HepG2 (cell line): ENCODE measurements around the gene RAMP1. TPM values are rescaled to one million over a fixed set of nuclear protein-coding genes. Genes with fewer than 3 reads are reported as not detected.

Experiments
- ATAC-seq: fragments of 200-7000 bp; cut with Tn5 transposase; 3 replicates; pipeline ENCODE4 v1.9.1; 2020; ENCODE audit warnings: mild to moderate bottlenecking, moderate library complexity
- BruUV-seq: library from RNA; stranded (reverse); fragments of 400-500 nt; replicated peaks from 2 replicates; lab custom pipeline; 2021; lab: Mats Ljungman, UMichigan
- CTCF ChIA-PET: fragments of 300-600 bp; formaldehyde crosslinking; extraction: SDS; loops from one replicate; lab custom pipeline; 2021; ENCODE audit warnings: low total read pairs, inconsistent platforms, low intra/inter-chr PET ratio; lab: Yijun Ruan, JAX
- POLR2A ChIA-PET: fragments of 350-600 bp; sonication (Branson Sonifier 250); formaldehyde crosslinking; loops from one replicate; lab custom pipeline; 2020; ENCODE audit warnings: antibody characterized with exemption, inconsistent platforms; lab: Yijun Ruan, JAX
- DNase-seq: peaks from one replicate; pipeline ENCODE4 v3.0.0-alpha.2; 2015; ENCODE audit warnings: low spot score
- FAIRE-seq: peaks from 3 replicates; lab custom pipeline; 2011; peaks lifted over from hg19 to GRCh38; lab: Jason Lieb, UNC
- H2AFZ ChIP-seq: one replicate; pipeline ENCODE4 v1.6.1; 2011; ENCODE audit warnings: low read length, inconsistent platforms
- H3K27ac ChIP-seq: fragments of 300-600 bp; 3 replicates; pipeline ENCODE4 v1.8.0; 2011; ENCODE audit warnings: mixed run types, mild to moderate bottlenecking, mixed read lengths, low read length, inconsistent platforms; ENCODE audit not compliant: insufficient read depth; ENCODE audit errors: extremely low read length
- H3K27me3 ChIP-seq, 2 experiments: fragments of 200-600 bp in 1 of 2; 2 replicates in 1 of 2; 3 replicates in 1 of 2; pipeline versions ENCODE4 v1.6.0 to v1.8.0; 2011; ENCODE audit warnings: low read length in 2 of 2, mild to moderate bottlenecking in 2 of 2, moderate library complexity in 2 of 2, inconsistent platforms in 1 of 2; ENCODE audit not compliant: insufficient read depth in 2 of 2, control insufficient read depth in 1 of 2
- H3K36me3 ChIP-seq, 2 experiments: fragments of 200-600 bp in 1 of 2; replicated peaks in 1 of 2; 2 replicates in 1 of 2; 3 replicates in 1 of 2; pipeline versions ENCODE4 v1.5.1 to v1.8.0; 2011; ENCODE audit warnings: low read length in 2 of 2, inconsistent platforms in 1 of 2; ENCODE audit not compliant: insufficient read depth in 2 of 2, control insufficient read depth in 1 of 2
- H3K4me1 ChIP-seq: 2 replicates; pipeline ENCODE4 v1.5.1; 2012; ENCODE audit warnings: low read length, inconsistent platforms; ENCODE audit not compliant: insufficient read depth
- H3K4me2 ChIP-seq: 2 replicates; pipeline ENCODE4 v1.6.0; 2011; ENCODE audit warnings: low read depth, low read length, inconsistent platforms
- H3K4me3 ChIP-seq, 3 experiments: fragments of 200-600 bp in 1 of 3; sonication (generic), shearing (Covaris generic) in 1 of 3; replicated peaks in 1 of 3; 2 replicates each; pipeline ENCODE4 v1.5.1; 2011 to 2016; ENCODE audit warnings: low read length in 3 of 3, inconsistent platforms in 2 of 3, low read depth in 2 of 3, mild to moderate bottlenecking in 2 of 3, control low read depth in 1 of 3, mixed read lengths in 1 of 3; ENCODE audit not compliant: insufficient read depth in 1 of 3
- H3K79me2 ChIP-seq: one replicate; pipeline ENCODE4 v1.6.1; 2011; ENCODE audit warnings: low read length, inconsistent platforms; ENCODE audit not compliant: insufficient read depth
- H3K9ac ChIP-seq: 2 replicates; pipeline ENCODE4 v1.6.0; 2011; ENCODE audit warnings: mild to moderate bottlenecking, low read depth, low read length, inconsistent platforms; ENCODE audit not compliant: insufficient read depth
- H3K9me3 ChIP-seq: 2 replicates; pipeline ENCODE4 v1.5.1; 2012; ENCODE audit warnings: mild to moderate bottlenecking, low read length
- H4K20me1 ChIP-seq: 2 replicates; pipeline ENCODE4 v1.6.0; 2011; ENCODE audit warnings: inconsistent platforms, mild to moderate bottlenecking, low read length, moderate library complexity; ENCODE audit not compliant: insufficient read depth
- CENPX ChIP-seq: sonication (generic); formaldehyde crosslinking; IDR thresholded peaks from 2 replicates; pipeline ENCODE4 v1.9.0; 2021; ENCODE audit warnings: mild to moderate bottlenecking, missing genetic modification reagents, moderate library complexity
- HOXA9 ChIP-seq: sonication (generic); formaldehyde crosslinking; IDR thresholded peaks from 2 replicates; pipeline ENCODE4 v1.8.1; 2022; ENCODE audit warnings: missing genetic modification reagents, mild to moderate bottlenecking, moderate library complexity, borderline replicate concordance
- KDM5A ChIP-seq: fragments of 200-600 bp; sonication (generic); IDR thresholded peaks from 2 replicates; pipeline ENCODE4 v1.7.0; 2018; ENCODE audit warnings: antibody characterized with exemption, mild to moderate bottlenecking, low read length, borderline replicate concordance
- MAFF ChIP-seq: IDR thresholded peaks from 2 replicates; pipeline ENCODE4 v1.6.1; 2011; ENCODE audit warnings: low read depth, low read length, improper control_type of control experiment
- MAFK ChIP-seq, 2 experiments: IDR thresholded peaks in 1 of 2; conservative IDR thresholded peaks in 1 of 2; 2 replicates each; pipeline ENCODE4 v1.6.1; 2011; ENCODE audit warnings: improper control_type of control experiment in 2 of 2, low read length in 2 of 2
- MTF1 ChIP-seq: sonication (generic); formaldehyde crosslinking; IDR thresholded peaks from 2 replicates; pipeline ENCODE4 v1.5.0; 2020; ENCODE audit warnings: missing genetic modification reagents
- PCBP1 ChIP-seq: fragments of 200-400 bp; formaldehyde crosslinking; IDR thresholded peaks from 2 replicates; pipeline ENCODE4 v1.6.1; 2017; ENCODE audit warnings: mild to moderate bottlenecking, low read depth, low read length, borderline replicate concordance
- SSRP1 ChIP-seq: IDR thresholded peaks from 2 replicates; pipeline ENCODE4 v1.6.1; 2016; ENCODE audit warnings: control low read depth
- ZC3H4 ChIP-seq: sonication (generic); formaldehyde crosslinking; IDR thresholded peaks from 2 replicates; pipeline ENCODE4 v1.4.0; 2020; ENCODE audit warnings: missing genetic modification reagents, borderline replicate concordance
- ZNF598 ChIP-seq: sonication (generic); formaldehyde crosslinking; IDR thresholded peaks from 2 replicates; pipeline ENCODE4 v1.5.1; 2020; ENCODE audit warnings: mild to moderate bottlenecking, missing genetic modification reagents, borderline replicate concordance
- WGBS: methylation state at CpG from one replicate; pipeline ENCODE4 v1.1.6; 2017; ENCODE audit warnings: low lambda C conversion rate; 5-methylcytosine and 5-hydroxymethylcytosine counted together
- in situ Hi-C: cut with HindIII; loops from 2 replicates; pipeline ENCODE4 v1.10.0; 2017; ENCODE audit warnings: low pct_unique_long_range_greater_than_20kb; ENCODE audit not compliant: extremely low pct_ligation_motif_present
- intact Hi-C: fragments of 100-400 bp; cut with micrococcal nuclease; formaldehyde crosslinking; loops from one replicate; pipeline ENCODE4 v1.10.0; 2022; ENCODE audit not compliant: unreplicated experiment
- polyA plus RNA-seq, 8 experiments: library from polyadenylated mRNA; depleted of rRNA in 3 of 8; stranded (reverse) in 7 of 8; unstranded in 1 of 8; fragments of >200 nt; fragmentation: Illumina TruSeq in 4 of 8; extraction: Trizol in 4 of 8; gene quantifications; 2 replicates each; pipeline versions ENCODE4 v1.2.1 to v1.2.3, GENCODE V29; 2011 to 2016; ENCODE audit warnings: low read depth in 4 of 8, missing spikeins in 1 of 8, mixed read lengths in 1 of 8; ENCODE audit not compliant: insufficient read depth in 1 of 8
- total RNA-seq, 5 experiments: library from RNA; depleted of rRNA; stranded (reverse); fragments of >200 nt; fragmentation: Illumina TruSeq; extraction: Trizol; gene quantifications; 2 replicates each; pipeline ENCODE4 v1.2.3, GENCODE V29; 2016; ENCODE audit warnings: low read depth in 1 of 5
- TF ChIP-seq, protein P1 (sequence below): sonication (generic); formaldehyde crosslinking; IDR thresholded peaks from 2 replicates; pipeline ENCODE4 v1.4.0; 2020; ENCODE audit warnings: missing genetic modification reagents
- TF ChIP-seq, protein P2 (sequence below): sonication (generic); formaldehyde crosslinking; IDR thresholded peaks from 2 replicates; pipeline ENCODE4 v1.5.1; 2020; ENCODE audit warnings: missing genetic modification reagents, mild to moderate bottlenecking, borderline replicate concordance
- TF ChIP-seq, protein P3 (sequence below): sonication (generic); formaldehyde crosslinking; IDR thresholded peaks from 2 replicates; pipeline ENCODE4 v1.4.0; 2020; ENCODE audit warnings: missing genetic modification reagents, borderline replicate concordance

Gene RAMP1
- total and polyA plus RNA-seq, 2 of the 13 experiments (the other 11 are each of a cell fraction or from before 2014, with no cell fraction given) = 0.29 to 0.61 TPM

DNA sequence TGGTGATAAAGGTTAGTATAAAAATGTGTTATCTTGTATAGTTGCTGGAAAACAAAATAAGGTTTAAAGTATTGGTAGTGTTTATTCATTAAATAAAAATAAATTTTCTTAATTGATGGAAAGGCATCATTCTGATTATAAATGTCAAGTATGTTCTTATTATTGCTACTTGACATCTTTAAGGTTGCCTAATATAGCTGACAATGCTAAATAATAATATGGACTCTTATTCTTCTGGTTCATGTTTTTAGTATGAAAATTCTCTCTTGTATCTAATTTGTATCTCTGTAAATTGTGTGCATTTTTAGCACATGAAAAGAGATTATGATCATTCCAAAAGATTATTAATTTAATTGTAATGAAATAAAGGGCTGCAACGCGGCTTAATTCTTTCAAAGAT lies 35.9 kb upstream of the RAMP1 start:
- peak; percentile 85 for TF ChIP-seq MAFF
- TF ChIP-seq MAFK (conservative IDR thresholded peaks at IDR 0.05 in 1 of 2, IDR thresholded peaks at IDR 0.05 in 1 of 2; ENCODE audit: low read length in 2 of 2) = peak; percentile 77 to 90
- TF ChIP-seq PCBP1 = no peak
- TF ChIP-seq ZC3H4 (CRISPR knock-in tag) = no peak
- TF ChIP-seq SSRP1 (CRISPR knock-in tag) = no peak
- TF ChIP-seq, protein P1, sequence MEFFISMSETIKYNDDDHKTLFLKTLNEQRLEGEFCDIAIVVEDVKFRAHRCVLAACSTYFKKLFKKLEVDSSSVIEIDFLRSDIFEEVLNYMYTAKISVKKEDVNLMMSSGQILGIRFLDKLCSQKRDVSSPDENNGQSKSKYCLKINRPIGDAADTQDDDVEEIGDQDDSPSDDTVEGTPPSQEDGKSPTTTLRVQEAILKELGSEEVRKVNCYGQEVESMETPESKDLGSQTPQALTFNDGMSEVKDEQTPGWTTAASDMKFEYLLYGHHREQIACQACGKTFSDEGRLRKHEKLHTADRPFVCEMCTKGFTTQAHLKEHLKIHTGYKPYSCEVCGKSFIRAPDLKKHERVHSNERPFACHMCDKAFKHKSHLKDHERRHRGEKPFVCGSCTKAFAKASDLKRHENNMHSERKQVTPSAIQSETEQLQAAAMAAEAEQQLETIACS = no peak
- DNase-seq = no peak
- no peak for FAIRE-seq
- no peaks in the 10 kb centered on the region for H3K36me3 ChIP-seq
- in situ Hi-C loops = no loop called here
- 64% methylated on average over 2 of the region's 2 CpGs for WGBS
- no peaks in the 10 kb centered on the region; a peak in 1 of 5 replicates for H3K27me3 ChIP-seq
- no peak overlapping the region for H2AFZ ChIP-seq
- ChIA-PET CTCF (no interaction called here), POLR2A (no interaction called here)
- H3K4me2 ChIP-seq = no peak overlapping the region
- no peak overlapping the region for H3K9ac ChIP-seq
- BruUV-seq = no TSS peak
- no peak overlapping the region for H3K4me3 ChIP-seq
- ATAC-seq = no peak
- H4K20me1 ChIP-seq = no peaks in the 10 kb centered on the region
- H3K79me2 ChIP-seq = no peaks in the 10 kb centered on the region
- intact Hi-C loops = no loop called here
- no peaks in the 10 kb centered on the region for H3K4me1 ChIP-seq
- H3K9me3 ChIP-seq = no peaks in the 10 kb centered on the region
- H3K27ac ChIP-seq = no peak overlapping the region

DNA sequence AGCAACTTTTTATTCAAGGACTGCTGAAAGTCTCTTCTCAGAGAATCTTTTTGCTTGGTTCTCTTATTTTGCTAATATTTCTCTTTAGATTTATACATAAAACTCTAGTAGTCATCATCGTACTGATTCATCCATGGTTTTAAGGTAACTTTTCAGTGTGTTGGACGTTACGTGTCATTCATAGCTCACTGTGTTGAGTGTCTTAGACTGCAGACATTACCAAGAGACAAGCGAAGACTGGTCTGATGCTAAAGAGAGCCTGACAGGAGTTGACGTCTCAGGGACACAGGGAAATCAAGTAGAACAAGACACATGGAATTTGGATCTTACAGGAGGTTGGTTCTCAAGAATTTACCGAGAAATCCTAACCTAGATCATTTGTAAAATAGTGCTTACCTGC lies 35.3 kb upstream of the RAMP1 start:
- Histone ChIP-seq H3K36me3 (no peaks in the 10 kb centered on the region), H3K4me1 (no peaks in the 10 kb centered on the region), H3K27me3 (no peaks in the 10 kb centered on the region; a peak in 1 of 5 replicates), H3K4me3 (no peak overlapping the region), H3K79me2 (no peaks in the 10 kb centered on the region), H2AFZ (no peak overlapping the region), H3K9ac (no peak overlapping the region), H3K9me3 (no peaks in the 10 kb centered on the region), H3K4me2 (no peak overlapping the region), H4K20me1 (no peaks in the 10 kb centered on the region), H3K27ac (no peak overlapping the region)
- in situ Hi-C loops = no loop called here
- ChIA-PET POLR2A (no interaction called here), CTCF (no interaction called here)
- intact Hi-C loops = no loop called here
- 15% methylated on average over 6 of the region's 6 CpGs for WGBS
- no TSS peak for BruUV-seq
- FAIRE-seq (no peak), ATAC-seq (no peak), DNase-seq (no peak)
- TF ChIP-seq, protein P2, sequence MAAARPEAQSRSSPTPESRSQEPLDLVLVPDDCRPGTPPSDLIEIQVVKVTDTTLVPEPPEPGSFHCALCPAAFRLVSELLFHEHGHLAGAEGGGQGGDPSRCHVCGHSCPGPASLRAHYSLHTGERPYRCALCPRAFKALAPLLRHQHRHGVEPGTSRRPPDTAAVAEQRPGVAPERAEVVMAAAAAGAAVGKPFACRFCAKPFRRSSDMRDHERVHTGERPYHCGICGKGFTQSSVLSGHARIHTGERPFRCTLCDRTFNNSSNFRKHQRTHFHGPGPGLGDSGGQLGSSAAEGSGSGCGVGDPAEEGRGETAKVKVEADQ = no peak
- TF ChIP-seq HOXA9 (CRISPR knock-in tag) (no peak), MTF1 (CRISPR knock-in tag) (no peak), ZNF598 (no peak), KDM5A (no peak), CENPX (CRISPR knock-in tag) (no peak)
- TF ChIP-seq, protein P3, sequence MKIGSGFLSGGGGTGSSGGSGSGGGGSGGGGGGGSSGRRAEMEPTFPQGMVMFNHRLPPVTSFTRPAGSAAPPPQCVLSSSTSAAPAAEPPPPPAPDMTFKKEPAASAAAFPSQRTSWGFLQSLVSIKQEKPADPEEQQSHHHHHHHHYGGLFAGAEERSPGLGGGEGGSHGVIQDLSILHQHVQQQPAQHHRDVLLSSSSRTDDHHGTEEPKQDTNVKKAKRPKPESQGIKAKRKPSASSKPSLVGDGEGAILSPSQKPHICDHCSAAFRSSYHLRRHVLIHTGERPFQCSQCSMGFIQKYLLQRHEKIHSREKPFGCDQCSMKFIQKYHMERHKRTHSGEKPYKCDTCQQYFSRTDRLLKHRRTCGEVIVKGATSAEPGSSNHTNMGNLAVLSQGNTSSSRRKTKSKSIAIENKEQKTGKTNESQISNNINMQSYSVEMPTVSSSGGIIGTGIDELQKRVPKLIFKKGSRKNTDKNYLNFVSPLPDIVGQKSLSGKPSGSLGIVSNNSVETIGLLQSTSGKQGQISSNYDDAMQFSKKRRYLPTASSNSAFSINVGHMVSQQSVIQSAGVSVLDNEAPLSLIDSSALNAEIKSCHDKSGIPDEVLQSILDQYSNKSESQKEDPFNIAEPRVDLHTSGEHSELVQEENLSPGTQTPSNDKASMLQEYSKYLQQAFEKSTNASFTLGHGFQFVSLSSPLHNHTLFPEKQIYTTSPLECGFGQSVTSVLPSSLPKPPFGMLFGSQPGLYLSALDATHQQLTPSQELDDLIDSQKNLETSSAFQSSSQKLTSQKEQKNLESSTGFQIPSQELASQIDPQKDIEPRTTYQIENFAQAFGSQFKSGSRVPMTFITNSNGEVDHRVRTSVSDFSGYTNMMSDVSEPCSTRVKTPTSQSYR (CRISPR knock-in tag) = no peak
